H1 (cell line): Measurements from ENCODE around the gene CCDC40.

Source experiments
- CHD1 ChIP-seq: IDR thresholded peaks from 2 replicates; pipeline ENCODE4 v1.6.1; 2012; ENCODE audit warnings: low read depth, low read length, improper control_type of control experiment
- E2F6 ChIP-seq: IDR thresholded peaks from 2 replicates; pipeline ENCODE4 v1.6.1; 2012; ENCODE audit warnings: inconsistent platforms
- EP300 ChIP-seq, 2 experiments: IDR thresholded peaks; 1 replicate in 1 of 2; 2 replicates in 1 of 2; pipeline ENCODE4 v1.6.1; 2011 to 2012; ENCODE audit warnings: low read depth in 2 of 2, low read length in 2 of 2, mild to moderate bottlenecking in 2 of 2, borderline replicate concordance in 1 of 2, inconsistent platforms in 1 of 2, moderate library complexity in 1 of 2
- NRF1 ChIP-seq: IDR thresholded peaks from 2 replicates; pipeline ENCODE4 v1.6.1; 2011; ENCODE audit warnings: mild to moderate bottlenecking, low read depth, low read length, improper control_type of control experiment
- POLR2A ChIP-seq, 2 experiments: IDR thresholded peaks; 1 replicate in 1 of 2; 2 replicates in 1 of 2; pipeline ENCODE4 v1.6.1; 2011; ENCODE audit warnings: low read depth in 2 of 2, low read length in 2 of 2, mild to moderate bottlenecking in 2 of 2; ENCODE audit errors: control extremely low read depth in 1 of 2
- RFX5 ChIP-seq: IDR thresholded peaks from 2 replicates; pipeline ENCODE4 v1.6.1; 2011; ENCODE audit warnings: low read depth, low read length, improper control_type of control experiment, borderline replicate concordance
- SIN3A ChIP-seq, 2 experiments: IDR thresholded peaks in 1 of 2; conservative IDR thresholded peaks in 1 of 2; 2 replicates each; pipeline ENCODE4 v1.6.1; 2011 to 2012; ENCODE audit warnings: low read length in 2 of 2, improper control_type of control experiment in 1 of 2, low read depth in 1 of 2, mild to moderate bottlenecking in 1 of 2
- SRF ChIP-seq: IDR thresholded peaks from 2 replicates; pipeline ENCODE4 v1.6.1; 2011; ENCODE audit warnings: mild to moderate bottlenecking, low read depth, low read length, moderate library complexity
- TAF1 ChIP-seq: IDR thresholded peaks from 2 replicates; pipeline ENCODE4 v1.6.1; 2011; ENCODE audit warnings: mild to moderate bottlenecking, low read depth, low read length
- TEAD4 ChIP-seq: IDR thresholded peaks from 2 replicates; pipeline ENCODE4 v1.6.1; 2012; ENCODE audit warnings: low read depth, low read length, inconsistent platforms, mixed read lengths
- USF2 ChIP-seq: IDR thresholded peaks from 2 replicates; pipeline ENCODE4 v1.6.1; 2011; ENCODE audit warnings: low read length, improper control_type of control experiment
- TF ChIP-seq, protein P1 (sequence below), 3 experiments: IDR thresholded peaks; 1 replicate in 2 of 3; 2 replicates in 1 of 3; pipeline versions ENCODE4 v1.5.1 to v1.6.1; 2011; ENCODE audit warnings: low read length in 3 of 3, mild to moderate bottlenecking in 3 of 3, inconsistent platforms in 2 of 3, low read depth in 1 of 3, moderate library complexity in 1 of 3; ENCODE audit not compliant: insufficient read depth in 1 of 3; ENCODE audit errors: control extremely low read depth in 1 of 3

GRCh38 chr17:80033840-80034239 is 2.6 kb upstream of the CCDC40 start:
- TF ChIP-seq, protein P1, sequence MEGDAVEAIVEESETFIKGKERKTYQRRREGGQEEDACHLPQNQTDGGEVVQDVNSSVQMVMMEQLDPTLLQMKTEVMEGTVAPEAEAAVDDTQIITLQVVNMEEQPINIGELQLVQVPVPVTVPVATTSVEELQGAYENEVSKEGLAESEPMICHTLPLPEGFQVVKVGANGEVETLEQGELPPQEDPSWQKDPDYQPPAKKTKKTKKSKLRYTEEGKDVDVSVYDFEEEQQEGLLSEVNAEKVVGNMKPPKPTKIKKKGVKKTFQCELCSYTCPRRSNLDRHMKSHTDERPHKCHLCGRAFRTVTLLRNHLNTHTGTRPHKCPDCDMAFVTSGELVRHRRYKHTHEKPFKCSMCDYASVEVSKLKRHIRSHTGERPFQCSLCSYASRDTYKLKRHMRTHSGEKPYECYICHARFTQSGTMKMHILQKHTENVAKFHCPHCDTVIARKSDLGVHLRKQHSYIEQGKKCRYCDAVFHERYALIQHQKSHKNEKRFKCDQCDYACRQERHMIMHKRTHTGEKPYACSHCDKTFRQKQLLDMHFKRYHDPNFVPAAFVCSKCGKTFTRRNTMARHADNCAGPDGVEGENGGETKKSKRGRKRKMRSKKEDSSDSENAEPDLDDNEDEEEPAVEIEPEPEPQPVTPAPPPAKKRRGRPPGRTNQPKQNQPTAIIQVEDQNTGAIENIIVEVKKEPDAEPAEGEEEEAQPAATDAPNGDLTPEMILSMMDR (IDR thresholded peaks at IDR 0.05; ENCODE audit: control extremely low read depth in 1 of 3, insufficient read depth in 1 of 3, low read depth in 1 of 3, low read length in 3 of 3), result no peak
- TF ChIP-seq TEAD4 (no peak), EP300 (IDR thresholded peaks at IDR 0.05; ENCODE audit: borderline replicate concordance in 1 of 2, low read depth in 2 of 2, low read length in 2 of 2) (no peak), RFX5 (no peak), USF2 (no peak), SRF (no peak), TAF1 (no peak), NRF1 (no peak), E2F6 (no peak), POLR2A (IDR thresholded peaks at IDR 0.05; ENCODE audit: control extremely low read depth in 1 of 2, low read depth in 2 of 2, low read length in 2 of 2) (no peak), SIN3A (conservative IDR thresholded peaks at IDR 0.05 in 1 of 2, IDR thresholded peaks at IDR 0.05 in 1 of 2; ENCODE audit: low read depth in 1 of 2, low read length in 2 of 2) (no peak), CHD1 (no peak)
